HepG2 (cell line): ENCODE data around the gene CDK5RAP1. TPM values are rescaled to one million over a fixed set of nuclear protein-coding genes. Genes with fewer than 3 reads are reported as not detected.

Experiments used
- ADNP ChIP-seq: sonication (generic); formaldehyde crosslinking; IDR thresholded peaks from 2 replicates; pipeline ENCODE4 v1.4.0; 2020; ENCODE audit warnings: missing genetic modification reagents
- ERF ChIP-seq: IDR thresholded peaks from 2 replicates; pipeline ENCODE4 v1.6.1; 2018; ENCODE audit warnings: missing biosample characterization, missing genetic modification reagents
- MZF1 ChIP-seq: sonication (generic); formaldehyde crosslinking; IDR thresholded peaks from 2 replicates; pipeline ENCODE4 v1.8.1; 2023; ENCODE audit warnings: mild to moderate bottlenecking, missing genetic modification reagents, borderline replicate concordance
- NR2F1 ChIP-seq, 2 experiments: fragments of 450-650 bp in 1 of 2; formaldehyde crosslinking in 1 of 2; IDR thresholded peaks; 2 replicates each; pipeline versions ENCODE4 v1.5.0 to v1.6.1; 2016 to 2020; ENCODE audit warnings: mild to moderate bottlenecking in 1 of 2, missing compliant biosample characterization in 1 of 2, missing genetic modification reagents in 1 of 2, moderate library complexity in 1 of 2
- RNF219 ChIP-seq: sonication (generic); formaldehyde crosslinking; IDR thresholded peaks from 2 replicates; pipeline ENCODE4 v1.5.0; 2020; ENCODE audit warnings: mild to moderate bottlenecking, missing genetic modification reagents
- SKI ChIP-seq: fragments of 450-650 bp; IDR thresholded peaks from one replicate; pipeline ENCODE4 v1.6.1; 2018; ENCODE audit warnings: mild to moderate bottlenecking; ENCODE audit not compliant: partially characterized antibody
- SP140L ChIP-seq: sonication (generic); formaldehyde crosslinking; IDR thresholded peaks from 2 replicates; pipeline ENCODE4 v1.4.0; 2020; ENCODE audit warnings: missing genetic modification reagents, borderline replicate concordance
- TFDP1 ChIP-seq: IDR thresholded peaks from 2 replicates; pipeline ENCODE4 v1.6.1; 2016; ENCODE audit warnings: missing compliant biosample characterization, missing genetic modification reagents, borderline replicate concordance
- ZC3H13 ChIP-seq: sonication (generic); formaldehyde crosslinking; IDR thresholded peaks from 2 replicates; pipeline ENCODE4 v1.8.1; 2023; ENCODE audit warnings: mild to moderate bottlenecking, missing genetic modification reagents, moderate library complexity
- ZNF12 ChIP-seq: sonication (generic); formaldehyde crosslinking; IDR thresholded peaks from 2 replicates; pipeline ENCODE4 v1.5.0; 2020; ENCODE audit warnings: missing genetic modification reagents
- ZNF451 ChIP-seq: sonication (generic); formaldehyde crosslinking; IDR thresholded peaks from 2 replicates; pipeline ENCODE4 v1.5.0; 2020; ENCODE audit warnings: mild to moderate bottlenecking, missing genetic modification reagents
- ZNF501 ChIP-seq: sonication (generic); formaldehyde crosslinking; IDR thresholded peaks from 2 replicates; pipeline ENCODE4 v1.5.1; 2020; ENCODE audit warnings: mild to moderate bottlenecking, moderate library complexity, missing genetic modification reagents
- ZNF574 ChIP-seq: sonication (generic); formaldehyde crosslinking; IDR thresholded peaks from 2 replicates; pipeline ENCODE4 v1.4.0; 2020; ENCODE audit warnings: missing genetic modification reagents
- ZNF770 ChIP-seq: sonication (generic); formaldehyde crosslinking; IDR thresholded peaks from 2 replicates; pipeline ENCODE4 v1.5.0; 2020; ENCODE audit warnings: mild to moderate bottlenecking, missing genetic modification reagents
- ZNF784 ChIP-seq: sonication (generic); formaldehyde crosslinking; IDR thresholded peaks from 2 replicates; pipeline ENCODE4 v1.5.1; 2020; ENCODE audit warnings: missing genetic modification reagents, mild to moderate bottlenecking, borderline replicate concordance
- ZNF800 ChIP-seq: sonication (generic); formaldehyde crosslinking; IDR thresholded peaks from 2 replicates; pipeline ENCODE4 v1.4.0; 2020; ENCODE audit warnings: missing genetic modification reagents
- polyA plus RNA-seq, 8 experiments: library from polyadenylated mRNA; depleted of rRNA in 3 of 8; stranded (reverse) in 7 of 8; unstranded in 1 of 8; fragments of >200 nt; fragmentation: Illumina TruSeq in 4 of 8; extraction: Trizol in 4 of 8; gene quantifications; 2 replicates each; pipeline versions ENCODE4 v1.2.1 to v1.2.3, GENCODE V29; 2011 to 2016; ENCODE audit warnings: low read depth in 4 of 8, missing spikeins in 1 of 8, mixed read lengths in 1 of 8; ENCODE audit not compliant: insufficient read depth in 1 of 8
- total RNA-seq, 5 experiments: library from RNA; depleted of rRNA; stranded (reverse); fragments of >200 nt; fragmentation: Illumina TruSeq; extraction: Trizol; gene quantifications; 2 replicates each; pipeline ENCODE4 v1.2.3, GENCODE V29; 2016; ENCODE audit warnings: low read depth in 1 of 5

Gene CDK5RAP1
- total and polyA plus RNA-seq, 2 of the 13 experiments (the other 11 are each of a cell fraction or from before 2014, with no cell fraction given): 53.6 to 98.2 TPM

- TF ChIP-seq SKI (peak; percentile 70), MZF1 (CRISPR knock-in tag) (no peak), ZC3H13 (no peak; the same call in 1 of the 2 replicates), ZNF574 (CRISPR knock-in tag) (peak; percentile 73; the same call in 1 of the 2 replicates), ZNF784 (CRISPR knock-in tag) (no peak), RNF219 (CRISPR knock-in tag) (peak; percentile 68; the same call in 1 of the 2 replicates), ERF (CRISPR knock-in tag) (peak; percentile 98), ZNF501 (CRISPR knock-in tag) (peak; percentile 95), NR2F1 (CRISPR knock-in tag; IDR thresholded peaks at IDR 0.05) (peak; percentile 72 to 85), TFDP1 (CRISPR knock-in tag) (peak; percentile 45; the same call in 1 of the 2 replicates), ZNF451 (CRISPR knock-in tag) (no peak), SP140L (no peak; the same call in 1 of the 2 replicates), ADNP (no peak; the same call in 1 of the 2 replicates), ZNF770 (CRISPR knock-in tag) (peak; percentile 59; the same call in 1 of the 2 replicates), ZNF800 (CRISPR knock-in tag) (peak; percentile 65; the same call in 1 of the 2 replicates), ZNF12 (CRISPR knock-in tag) (peak; percentile 77)
Measured at GRCh38 chr20:33373735-33374605, 27.3 kb downstream of the CDK5RAP1 start (continued).
